ENCODE data around the gene UST. TPM values are rescaled to one million over a fixed set of nuclear protein-coding genes. Genes with fewer than 3 reads are reported as not detected.
"Not testable (repeated sequence)": the region's sequence is repeated elsewhere in the genome, so short reads cannot be mapped to it uniquely, and the experiment has no call there.

UST gene
- polyA plus RNA-seq, 4 donors, result 9.1 to 16.5 (median 12.4) TPM

DNA sequence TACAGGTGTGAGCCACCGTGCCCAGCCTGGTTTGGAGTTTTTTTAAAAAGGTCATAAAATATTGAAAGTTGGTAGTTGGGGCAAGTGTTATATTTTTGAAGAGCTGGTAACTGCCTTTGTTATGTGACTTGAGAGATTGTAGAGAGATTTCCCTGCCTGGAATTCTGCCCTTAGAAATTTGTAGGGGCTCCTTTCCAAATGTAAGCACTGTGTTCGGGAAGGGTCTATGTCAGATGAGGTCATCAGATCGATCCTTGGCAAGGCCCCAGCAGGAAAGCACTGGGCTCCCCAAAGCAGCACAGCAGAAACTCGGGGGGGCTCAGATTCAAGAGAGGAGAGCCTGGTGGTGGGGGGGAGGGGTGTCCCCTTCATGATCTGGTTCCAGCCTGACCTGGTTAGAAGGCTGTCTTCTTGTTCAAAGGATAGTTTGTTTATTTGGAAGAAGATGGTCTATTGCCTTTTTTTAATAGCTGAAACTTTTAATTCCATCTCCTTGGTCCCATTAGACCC lies 220.2 kb downstream of the UST start:
- DNase-seq (ENCODE audit: low read depth in 4 of 4, low spot score in 3 of 4), result no peak

DNA sequence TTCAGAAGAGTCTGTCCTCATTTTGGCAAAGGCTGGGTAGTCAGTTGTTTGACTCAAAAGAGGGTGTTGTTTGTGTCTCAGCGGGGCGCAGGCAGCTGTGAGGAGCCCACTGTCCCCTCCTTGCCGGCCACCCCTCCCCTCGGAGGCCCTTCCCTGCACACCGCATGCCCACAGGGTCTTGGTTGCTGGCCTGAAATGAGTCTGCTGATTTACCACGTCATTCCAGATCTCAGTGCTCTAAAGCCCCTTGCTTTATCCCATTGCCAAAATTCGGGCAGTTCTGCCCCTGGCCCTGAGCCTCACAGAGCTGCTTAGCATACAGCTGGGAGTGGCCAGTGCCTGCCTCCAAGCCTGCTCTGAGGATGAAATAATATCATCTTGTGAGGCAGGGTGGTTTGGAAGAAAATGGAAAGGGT lies 220.7 kb downstream of the UST start:
- no peak for DNase-seq (ENCODE audit: low read depth in 4 of 4, low spot score in 3 of 4)

GRCh38 chr6:148968771-148969602 lies 222.2 kb downstream of the UST start:
- no peak for DNase-seq (ENCODE audit: low read depth in 4 of 4, low spot score in 3 of 4)

DNA sequence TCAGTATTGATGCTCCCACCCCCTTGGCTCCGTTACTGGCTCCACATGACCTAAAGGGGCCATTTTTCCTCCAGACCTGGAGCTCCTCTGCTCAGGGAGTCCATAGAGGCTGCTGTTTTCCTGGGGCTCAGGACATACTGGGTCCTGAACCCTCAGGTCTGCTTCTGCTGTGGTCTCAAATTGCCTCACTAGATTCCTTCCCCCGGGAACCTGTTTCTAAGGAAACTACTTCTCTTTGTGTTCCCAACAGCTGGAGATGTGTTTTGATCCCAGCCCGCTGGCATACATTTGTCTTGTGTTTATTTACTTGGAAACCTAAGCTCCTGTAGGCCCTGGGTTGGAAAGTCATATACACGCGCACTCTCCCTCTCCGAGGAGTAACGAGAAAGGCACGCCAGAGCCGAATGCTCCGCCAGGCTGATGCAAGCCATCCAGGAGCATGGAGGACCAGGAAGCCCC lies 222.8 kb downstream of the UST start:
- DNase-seq (ENCODE audit: low read depth in 4 of 4, low spot score in 3 of 4), result peak in 1 of 4 donors; percentile 49

- DNase-seq (ENCODE audit: low read depth in 4 of 4, low spot score in 3 of 4), result no peak
These were observed 224.4 kb downstream of the UST start for GRCh38 chr6:148971031-148971927.

DNA sequence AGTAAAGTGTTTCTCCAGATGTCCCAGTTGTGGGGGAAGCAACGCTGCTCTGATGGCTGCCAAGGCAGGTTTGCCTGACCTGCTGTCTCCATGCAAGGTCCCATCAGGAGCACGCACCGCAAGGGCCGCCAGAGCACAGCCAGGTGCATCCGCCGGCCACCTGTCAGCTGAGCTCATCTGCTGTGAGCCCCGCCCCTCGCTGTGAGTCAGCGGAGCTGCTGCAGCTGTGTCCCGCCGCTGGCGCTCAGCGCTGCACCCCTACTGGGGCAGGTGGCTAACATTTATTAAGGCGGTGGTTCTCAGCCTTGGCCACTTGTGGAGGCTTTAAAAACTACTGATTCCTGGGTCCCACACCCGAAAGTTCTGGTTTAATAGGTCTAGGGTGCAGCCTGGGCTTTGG lies 225.7 kb downstream of the UST start:
- peak in 1 of 4 donors; percentile 56 for DNase-seq (ENCODE audit: low read depth in 4 of 4, low spot score in 3 of 4)

GRCh38 chr6:148973538-148974208 lies 226.8 kb downstream of the UST start:
- DNase-seq (ENCODE audit: low read depth in 4 of 4, low spot score in 3 of 4), result no peak

DNA sequence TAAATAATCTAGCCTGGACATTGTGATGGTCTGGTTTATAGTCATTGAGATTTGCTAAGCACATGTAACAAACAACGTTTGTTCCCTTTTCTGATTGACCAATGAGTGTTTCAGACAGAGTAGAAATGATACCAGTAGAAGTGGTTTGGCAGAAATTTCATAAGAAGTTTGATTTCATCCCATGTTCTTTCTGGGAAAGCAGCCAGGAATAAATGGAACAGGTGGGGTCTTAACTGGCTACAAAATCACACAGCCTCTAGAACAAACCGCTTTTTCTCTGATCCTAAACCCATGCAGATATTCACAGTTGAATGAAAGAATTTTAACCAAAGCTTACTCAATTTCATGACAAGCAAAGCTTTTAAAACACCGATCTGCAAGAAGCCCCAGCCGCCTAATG lies 227.5 kb downstream of the UST start:
- DNase-seq (ENCODE audit: low read depth in 4 of 4, low spot score in 3 of 4), result no peak

DNA sequence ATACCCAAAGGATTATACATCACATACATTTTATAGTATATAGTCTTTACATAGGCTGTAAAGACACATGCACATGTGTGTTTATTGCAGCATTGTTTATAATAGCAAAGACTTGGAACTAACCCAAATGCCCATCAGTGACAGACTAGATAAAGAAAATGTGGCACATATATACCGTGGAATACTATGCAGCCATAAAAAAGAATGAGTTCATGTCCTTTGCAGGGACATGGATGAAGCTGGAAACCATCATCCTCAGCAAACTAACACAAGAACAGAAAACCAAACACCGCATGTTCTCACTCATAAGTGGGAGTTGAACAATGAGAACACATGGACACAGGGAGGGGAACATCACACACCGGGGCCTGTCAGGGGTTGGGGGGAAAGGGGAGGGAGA lies 231.5 kb downstream of the UST start:
- not testable (repeated sequence) for DNase-seq (ENCODE audit: low read depth in 4 of 4, low spot score in 3 of 4)

DNA sequence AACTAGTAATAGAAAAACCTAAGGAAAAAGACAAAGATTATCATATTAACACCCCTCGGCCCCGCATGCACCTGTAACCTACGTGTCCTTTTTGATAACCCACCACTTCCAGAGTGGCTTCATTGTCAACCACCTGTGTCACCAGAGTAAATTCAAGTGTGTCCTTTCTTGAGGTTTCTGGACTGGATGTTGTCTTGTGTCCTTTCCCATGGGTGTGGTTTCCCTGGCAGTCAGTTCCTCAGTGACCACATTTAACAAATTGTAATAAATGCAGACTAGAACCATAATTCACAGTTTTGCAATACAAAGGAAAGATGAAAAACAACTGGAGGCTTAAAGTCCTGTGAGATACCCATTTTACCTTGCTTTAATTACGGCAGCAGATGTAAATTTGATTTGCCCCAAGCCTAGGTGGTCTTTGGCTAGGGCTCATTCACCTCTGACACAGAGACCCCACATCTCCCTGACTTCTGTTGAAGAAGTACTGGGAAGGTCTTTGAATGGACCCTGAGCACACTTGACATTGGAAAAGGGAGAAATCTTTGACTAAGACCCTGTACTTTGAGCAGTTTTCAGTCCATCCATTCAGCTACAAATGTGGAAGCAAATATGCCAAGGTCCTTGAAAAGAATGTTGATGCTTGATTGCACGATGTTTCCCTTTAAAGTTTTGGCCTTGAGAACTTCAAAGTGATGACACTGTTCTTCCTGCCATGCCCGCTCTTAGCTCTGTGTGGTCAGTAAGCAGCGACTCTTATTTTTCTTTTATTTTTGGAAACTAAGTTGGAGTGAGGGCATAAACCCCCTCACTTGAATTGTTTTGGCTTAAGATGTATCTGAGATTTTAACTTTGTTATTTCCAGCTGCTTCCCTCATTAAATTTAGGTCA lies 232.4 kb downstream of the UST start:
- DNase-seq (ENCODE audit: low read depth in 4 of 4, low spot score in 3 of 4), result no peak

GRCh38 chr6:148980234-148980633 lies 233.4 kb downstream of the UST start:
- no peak for DNase-seq (ENCODE audit: low read depth in 4 of 4, low spot score in 3 of 4)

GRCh38 chr6:148981515-148981914 lies 234.7 kb downstream of the UST start:
- DNase-seq (ENCODE audit: low read depth in 4 of 4, low spot score in 3 of 4), result no peak

DNA sequence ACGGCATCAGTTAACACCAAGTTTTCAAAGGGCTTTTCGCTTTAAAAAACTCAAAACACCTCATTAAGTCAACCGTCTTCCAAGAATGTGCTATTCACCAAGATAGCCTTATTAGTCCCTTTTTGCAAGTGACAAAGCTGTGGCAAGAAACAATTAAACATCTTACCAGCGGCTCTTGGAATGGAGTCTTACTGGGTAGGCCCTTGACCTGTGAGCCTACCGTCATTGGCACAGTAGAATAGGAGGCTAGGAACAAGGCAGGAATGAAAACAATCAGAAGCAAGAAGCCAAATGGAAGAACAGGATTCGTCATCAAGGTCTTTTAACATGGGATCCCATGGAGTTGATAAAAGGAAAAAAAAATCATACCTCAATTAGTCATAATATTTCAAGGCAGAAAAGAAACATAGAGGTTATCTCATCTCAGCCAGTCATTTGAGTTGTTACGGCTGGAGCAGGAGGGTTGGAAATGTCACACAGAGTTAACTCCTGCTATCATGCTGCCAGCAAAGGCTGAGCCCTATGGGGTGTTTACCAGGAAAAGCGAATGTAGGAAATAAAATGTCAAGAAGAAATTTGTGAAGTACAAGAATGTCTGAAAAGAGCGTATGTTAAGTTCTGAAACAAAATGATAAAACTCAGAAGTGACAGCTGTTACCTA lies 236.4 kb downstream of the UST start:
- DNase-seq (ENCODE audit: low read depth in 4 of 4, low spot score in 3 of 4), result no peak

DNA sequence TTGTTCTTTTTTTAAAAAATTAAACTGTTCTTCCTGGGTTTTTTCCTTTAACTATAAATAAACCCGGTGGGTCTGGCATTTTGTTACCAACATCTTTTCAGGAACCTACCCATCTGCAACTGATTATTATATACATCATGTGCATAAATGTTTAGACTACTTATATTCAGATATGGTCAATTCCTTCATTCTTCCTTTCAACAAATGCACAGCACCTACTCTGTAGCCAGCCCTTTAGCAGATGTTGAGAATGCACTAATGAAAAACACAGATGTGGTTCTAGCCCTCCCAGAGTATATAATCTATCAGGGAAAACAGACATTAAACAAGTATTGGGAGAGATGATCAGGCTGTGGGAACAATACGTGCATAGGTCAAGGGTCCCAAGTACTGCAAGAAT lies 237.1 kb downstream of the UST start:
- DNase-seq (ENCODE audit: low read depth in 4 of 4, low spot score in 3 of 4), result no peak

DNA sequence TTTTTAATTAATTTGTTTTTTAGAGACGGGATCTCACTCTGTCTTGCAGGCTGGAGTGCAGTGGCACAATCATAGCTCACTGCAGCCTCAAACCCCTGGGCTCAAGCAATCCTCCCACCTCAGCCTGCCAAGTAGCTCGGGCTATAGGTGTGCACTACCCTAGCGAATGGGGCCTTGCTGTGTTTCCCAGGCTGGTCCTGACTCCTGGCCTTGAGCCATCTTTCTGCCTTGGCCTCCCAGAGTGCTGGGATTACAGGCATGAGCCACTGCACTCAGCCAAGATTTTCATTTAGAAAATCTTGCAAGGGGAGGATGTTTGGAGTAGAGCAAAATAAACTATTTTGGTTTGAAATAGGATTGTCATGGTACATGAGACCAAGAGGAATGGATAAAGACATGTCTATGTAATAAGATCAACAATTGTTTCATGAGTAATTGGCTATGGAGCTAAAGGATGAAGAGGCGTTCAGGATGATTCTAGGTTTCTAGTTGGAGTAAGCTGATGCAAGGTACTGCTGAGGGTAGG lies 237.8 kb downstream of the UST start:
- DNase-seq (ENCODE audit: low read depth in 4 of 4, low spot score in 3 of 4), result no peak

DNA sequence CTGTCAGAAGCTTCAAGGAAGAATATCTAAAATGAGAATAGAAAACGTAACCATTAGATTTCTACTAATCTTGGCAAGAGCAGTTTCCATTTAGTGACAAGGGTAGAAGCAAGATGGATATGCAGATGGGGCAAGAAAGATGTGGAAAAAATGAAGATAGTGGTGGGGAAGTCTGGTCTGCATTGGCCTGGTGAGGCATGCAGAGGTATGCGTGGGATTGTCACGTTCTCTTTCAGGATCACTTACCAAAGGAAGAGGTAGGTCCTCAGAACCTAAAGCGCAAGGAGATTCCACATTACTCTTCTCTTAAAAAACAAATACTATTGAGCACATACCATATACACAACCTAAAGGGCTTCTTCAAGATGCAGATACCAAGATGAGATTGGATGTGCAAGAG lies 238.7 kb downstream of the UST start:
- DNase-seq (ENCODE audit: low read depth in 4 of 4, low spot score in 3 of 4), result no peak

GRCh38 chr6:148986608-148987007 lies 239.8 kb downstream of the UST start:
- DNase-seq (ENCODE audit: low read depth in 4 of 4, low spot score in 3 of 4), result no peak

DNA sequence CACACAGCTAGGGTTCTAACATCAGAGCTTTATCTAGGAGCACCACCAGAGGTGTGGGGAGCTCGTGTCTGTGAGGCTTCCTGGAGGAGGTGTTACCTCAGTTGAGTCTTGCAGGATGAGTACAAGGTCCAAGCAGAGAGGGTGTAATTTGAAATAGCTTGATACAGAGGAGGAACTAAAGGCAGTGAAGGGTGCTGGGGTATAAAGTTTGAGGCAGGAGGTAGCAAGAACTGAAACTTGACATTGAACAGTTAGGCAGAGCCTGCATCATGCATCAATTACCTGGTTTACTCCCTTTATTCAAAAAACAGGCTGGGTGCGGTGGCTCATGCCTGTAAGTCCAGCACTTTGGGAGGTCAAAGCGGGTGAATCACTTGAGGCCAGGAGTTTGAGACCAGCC lies 241.2 kb downstream of the UST start:
- no peak for DNase-seq (ENCODE audit: low read depth in 4 of 4, low spot score in 3 of 4)

DNA sequence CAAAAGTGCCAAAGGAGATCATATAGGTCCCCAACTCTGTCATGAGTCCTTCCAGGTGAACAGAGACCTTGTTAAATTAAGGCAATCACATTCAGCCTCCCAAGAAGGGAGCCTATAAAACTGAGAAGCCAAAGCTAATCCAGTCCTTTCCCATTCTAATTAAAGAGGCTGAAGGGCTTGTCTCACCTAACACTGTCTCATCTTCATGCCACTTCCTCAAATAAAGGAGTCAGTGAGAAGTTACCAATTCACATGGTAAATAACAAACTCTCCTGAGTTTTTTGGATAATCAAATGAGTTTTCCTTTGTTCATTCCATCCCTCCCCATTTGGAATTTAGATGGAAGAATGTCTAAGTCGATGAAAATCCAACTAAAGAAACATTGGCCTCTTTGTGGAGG lies 242.8 kb downstream of the UST start:
- no peak for DNase-seq (ENCODE audit: low read depth in 4 of 4, low spot score in 3 of 4)
